Breast epithelium (tissue), 4 donors: Measurements from ENCODE around the gene HERC2. TPM values are rescaled to one million over a fixed set of nuclear protein-coding genes. Genes with fewer than 3 reads are reported as not detected.

ENCODE experiments used
- DNase-seq, 2 donors: peaks; one replicate each; pipeline ENCODE4 v3.0.0-alpha.2; 2019; ENCODE audit warnings: low spot score in 2 of 2
- H3K27ac ChIP-seq, 2 donors: fragments of 200-600 bp; sonication (generic) in 1 of 2; one replicate each; pipeline ENCODE4 v1.5.1; 2016 to 2019; ENCODE audit warnings: mild to moderate bottlenecking in 1 of 2
- H3K27me3 ChIP-seq, 2 donors: fragments of 200-600 bp; sonication (generic) in 1 of 2; one replicate each; pipeline versions ENCODE4 v1.5.1 to v1.6.0; 2017 to 2019; ENCODE audit warnings: control low read depth in 1 of 2, mild to moderate bottlenecking in 1 of 2
- H3K36me3 ChIP-seq: fragments of 200-600 bp; one replicate; pipeline ENCODE4 v1.5.1; 2019
- H3K4me1 ChIP-seq, 2 donors: fragments of 200-600 bp; sonication (generic); one replicate each; pipeline ENCODE4 v1.5.1; 2016 to 2019; ENCODE audit warnings: control low read depth in 1 of 2
- H3K4me3 ChIP-seq, 3 donors: fragments of 200-600 bp; sonication (generic); 1 replicate in 2 of 3; 2 replicates in 1 of 3; pipeline ENCODE4 v1.5.1; 2016 to 2019; ENCODE audit warnings: mild to moderate bottlenecking in 3 of 3, moderate library complexity in 2 of 3
- H3K9me3 ChIP-seq, 2 donors: fragments of 200-600 bp; sonication (generic) in 1 of 2; one replicate each; pipeline ENCODE4 v1.5.1; 2016 to 2019; ENCODE audit warnings: control low read depth in 1 of 2
- CTCF ChIP-seq, 3 donors: fragments of 450-650 bp; IDR thresholded peaks; one replicate each; pipeline ENCODE4 v1.5.1; 2016 to 2017; ENCODE audit warnings: antibody characterized with exemption in 3 of 3, mild to moderate bottlenecking in 3 of 3, moderate library complexity in 3 of 3
- POLR2A ChIP-seq: fragments of 450-650 bp; IDR thresholded peaks from one replicate; pipeline ENCODE4 v1.6.1; 2016; ENCODE audit warnings: antibody characterized with exemption, mild to moderate bottlenecking, moderate library complexity
- POLR2AphosphoS5 ChIP-seq, 3 donors: sonication (generic); formaldehyde crosslinking; IDR thresholded peaks; one replicate each; pipeline ENCODE4 v1.6.1; 2017; ENCODE audit warnings: antibody characterized with exemption in 3 of 3
- intact Hi-C: fragments of 100-400 bp; cut with DNase I; formaldehyde crosslinking; loops from one replicate; pipeline ENCODE4 v1.15.1; 2023; ENCODE audit warnings: low total_unique reads
- total RNA-seq, 3 donors: library from RNA; depleted of rRNA; stranded (reverse); fragments of >200 nt; gene quantifications; one replicate each; pipeline ENCODE4 v1.1.0, GENCODE V29; 2016

HERC2 gene
- total RNA-seq, 3 donors from 2014 or later: 46.2 to 55.8 (median 51.1) TPM

DNA sequence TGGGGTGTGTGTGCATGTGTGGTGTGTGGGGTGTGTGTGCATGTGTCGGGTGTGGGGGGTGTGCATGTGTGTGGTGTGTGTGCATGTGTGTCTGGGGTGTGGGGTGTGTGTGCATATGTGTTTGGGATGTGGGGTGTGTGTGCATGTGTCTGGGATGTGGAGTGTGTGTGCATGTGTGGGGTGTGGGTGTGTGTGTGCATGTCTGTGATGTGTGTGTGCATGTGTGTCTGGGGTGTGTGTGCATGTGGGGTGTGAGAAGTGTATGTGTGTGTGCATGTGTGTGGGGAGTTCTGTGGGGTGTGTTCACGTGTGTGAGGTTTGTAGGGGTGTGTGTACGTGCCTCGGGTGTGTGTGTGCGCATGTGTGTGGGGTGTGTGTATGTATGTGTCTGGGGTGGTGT, 216.2 kb downstream of the HERC2 start:
- Histone ChIP-seq H3K9me3 (no peaks in the 10 kb centered on the region), H3K4me1 (peaks cover 5 to 11% of the 10 kb centered on the region in 2 donors), H3K27ac (no peak overlapping the region), H3K4me3 (no peak overlapping the region), H3K36me3 (no peaks in the 10 kb centered on the region), H3K27me3 (peaks cover 0 to 28% of the 10 kb centered on the region in 2 donors)
- no peak for DNase-seq
- intact Hi-C loops: no loop called here
- no peak for TF ChIP-seq POLR2AphosphoS5 (IDR thresholded peaks at IDR 0.05)
- TF ChIP-seq CTCF (IDR thresholded peaks at IDR 0.05): no peak
- no peak for TF ChIP-seq POLR2A

DNA sequence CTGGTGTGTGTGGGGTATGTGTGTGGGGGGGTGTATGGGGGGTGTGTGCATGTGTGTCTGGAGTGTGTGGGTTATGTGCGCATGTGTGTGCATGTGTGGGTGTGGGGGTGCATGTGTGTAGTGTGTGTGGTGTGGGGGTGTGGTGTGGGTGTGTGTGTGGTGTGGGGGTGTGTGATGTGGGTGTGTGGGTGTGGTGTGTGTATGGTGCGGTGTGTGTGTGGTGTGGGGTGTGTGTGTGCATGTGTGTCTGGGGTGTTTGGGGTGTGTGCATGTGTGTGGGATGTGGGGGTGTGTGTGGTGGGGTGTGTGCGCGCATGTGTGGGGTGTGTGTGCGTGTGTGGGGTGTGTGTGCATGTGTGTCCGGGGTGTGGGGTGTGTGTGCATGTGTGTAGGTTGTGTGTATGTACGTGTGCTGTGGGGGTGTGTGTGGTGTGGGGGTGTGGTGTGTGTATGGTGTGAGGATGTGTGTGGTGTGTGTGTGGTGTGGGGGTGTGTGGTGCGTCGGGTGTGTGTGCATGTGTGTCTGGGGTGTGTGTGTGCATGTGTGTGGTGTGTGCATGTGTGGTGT, 216.7 kb downstream of the HERC2 start:
- Histone ChIP-seq H3K4me3 (no peak overlapping the region), H3K9me3 (no peaks in the 10 kb centered on the region), H3K27ac (no peak overlapping the region), H3K36me3 (no peaks in the 10 kb centered on the region), H3K4me1 (peaks cover 5 to 11% of the 10 kb centered on the region in 2 donors), H3K27me3 (peaks cover 0 to 33% of the 10 kb centered on the region in 2 donors)
- DNase-seq: no peak
- intact Hi-C loops: no loop called here
- no peak for TF ChIP-seq POLR2A
- TF ChIP-seq POLR2AphosphoS5 (IDR thresholded peaks at IDR 0.05): no peak
- no peak for TF ChIP-seq CTCF (IDR thresholded peaks at IDR 0.05)

DNA sequence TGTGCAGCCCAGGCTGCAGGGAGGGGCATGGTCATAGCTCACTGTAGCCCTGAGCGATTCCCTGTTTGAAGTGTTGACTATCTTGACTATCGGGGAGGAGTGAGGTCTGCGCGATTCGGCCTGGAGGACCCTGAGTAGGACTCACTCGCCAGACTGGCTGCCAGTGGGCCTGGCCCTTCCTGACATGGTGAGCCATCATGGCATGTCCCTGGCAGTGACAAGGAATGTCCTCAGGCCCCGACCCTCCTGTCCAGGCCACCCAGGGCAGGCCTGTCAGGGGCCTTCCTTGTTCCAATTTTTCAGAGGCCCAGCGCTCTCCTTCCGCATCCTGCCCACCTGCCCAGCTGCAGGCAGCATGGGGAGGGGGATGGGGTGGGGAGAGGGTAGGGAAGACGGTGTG, 217.7 kb downstream of the HERC2 start:
- H3K9me3 ChIP-seq: no peaks in the 10 kb centered on the region
- no peak for TF ChIP-seq POLR2AphosphoS5 (IDR thresholded peaks at IDR 0.05)
- TF ChIP-seq CTCF (IDR thresholded peaks at IDR 0.05): no peak
- TF ChIP-seq POLR2A: no peak
- no peaks in the 10 kb centered on the region for H3K36me3 ChIP-seq
- H3K27ac ChIP-seq: no peak overlapping the region
- H3K4me1 ChIP-seq: peaks cover 5 to 11% of the 10 kb centered on the region in 2 donors
- H3K27me3 ChIP-seq: peaks cover 0 to 42% of the 10 kb centered on the region in 2 donors
- no peak overlapping the region for H3K4me3 ChIP-seq
- DNase-seq: no peak
- intact Hi-C loops: no loop called here

DNA sequence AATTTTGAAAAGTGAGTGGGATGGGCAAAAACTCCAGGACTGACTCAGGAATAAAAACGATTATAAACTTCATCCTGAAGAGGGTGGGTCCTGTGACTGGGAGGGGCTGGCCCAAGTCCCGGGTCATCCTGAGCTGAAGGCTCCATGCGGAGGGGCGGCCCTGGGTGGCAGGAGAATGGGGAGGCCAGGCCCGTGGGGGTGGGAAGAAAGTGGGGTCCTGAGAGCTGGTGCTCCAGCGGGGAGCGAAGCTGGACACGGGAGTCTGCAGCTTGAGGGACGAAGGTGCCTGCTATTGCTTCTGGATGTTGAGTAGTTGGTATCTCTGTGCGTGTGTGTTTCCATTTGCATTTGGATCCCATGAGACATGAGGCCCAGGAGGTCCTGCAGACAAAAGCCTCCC, 218.1 kb downstream of the HERC2 start:
- Histone ChIP-seq H3K4me1 (peaks cover 5 to 11% of the 10 kb centered on the region in 2 donors), H3K4me3 (no peak overlapping the region), H3K9me3 (no peaks in the 10 kb centered on the region), H3K36me3 (no peaks in the 10 kb centered on the region), H3K27me3 (peaks cover 0 to 47% of the 10 kb centered on the region in 2 donors), H3K27ac (no peak overlapping the region)
- TF ChIP-seq POLR2AphosphoS5 (IDR thresholded peaks at IDR 0.05): no peak
- TF ChIP-seq CTCF (IDR thresholded peaks at IDR 0.05): no peak
- no peak for TF ChIP-seq POLR2A
- no peak for DNase-seq
- intact Hi-C loops: no loop called here

DNA sequence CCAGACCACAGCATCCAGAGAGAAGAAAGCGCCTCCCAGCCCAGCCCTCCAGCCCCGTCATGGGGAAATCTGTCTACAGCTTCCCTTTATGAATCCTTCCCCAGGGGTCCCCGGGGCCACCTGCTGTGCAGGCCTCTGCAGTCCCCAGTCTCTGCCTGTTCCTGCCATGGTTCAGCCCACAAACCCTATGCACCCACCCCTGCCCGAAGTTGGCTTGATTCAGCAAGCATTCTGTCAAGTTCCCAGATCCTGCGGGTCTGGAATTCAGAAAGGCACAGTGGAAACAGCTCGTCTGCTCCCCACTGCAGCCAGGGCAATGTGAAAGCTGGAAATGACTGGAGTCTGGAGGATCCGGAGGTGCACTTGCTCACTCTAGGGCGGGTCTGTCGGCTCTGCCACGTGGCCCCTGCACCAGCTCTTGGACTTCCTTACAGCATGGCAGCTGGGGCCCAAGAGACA, 220.0 kb downstream of the HERC2 start:
- TF ChIP-seq CTCF (IDR thresholded peaks at IDR 0.05) (no peak), POLR2AphosphoS5 (IDR thresholded peaks at IDR 0.05) (no peak), POLR2A (no peak)
- Histone ChIP-seq H3K27ac (no peak overlapping the region), H3K36me3 (no peaks in the 10 kb centered on the region), H3K4me3 (no peak overlapping the region), H3K4me1 (peaks cover 0 to 6% of the 10 kb centered on the region in 2 donors), H3K9me3 (no peaks in the 10 kb centered on the region), H3K27me3 (peaks cover 0 to 64% of the 10 kb centered on the region in 2 donors)
- intact Hi-C loops: no loop called here
- no peak for DNase-seq
